ENCODE measurements around the gene ADAM10. TPM values are rescaled to one million over a fixed set of nuclear protein-coding genes. Genes with fewer than 3 reads are reported as not detected.

The ADAM10 gene
- polyA plus RNA-seq, 1 of the 3 experiments (the other 2 are of a cell fraction), result 83.5 TPM

DNA sequence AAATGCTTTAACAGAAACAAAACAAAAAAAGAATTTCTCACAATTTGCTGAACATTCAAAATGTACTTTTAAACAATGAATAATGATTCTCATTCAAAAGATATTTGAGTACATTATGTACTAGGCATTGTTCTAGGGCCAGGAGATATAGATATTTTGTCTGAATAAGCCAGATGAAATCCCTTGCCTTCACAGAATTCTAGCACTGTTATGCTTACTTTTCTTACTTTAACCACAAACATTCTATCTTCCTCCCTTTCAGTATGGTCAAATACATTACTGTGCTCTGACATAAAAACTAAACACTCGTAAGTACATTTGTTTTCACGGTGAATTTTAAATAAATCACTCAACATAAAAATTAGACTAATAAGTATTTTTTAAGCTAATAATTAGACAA is 116.7 kb downstream of the ADAM10 start:
- ChIA-PET CTCF (no interaction called here), POLR2A (no interaction called here)
- Histone ChIP-seq H3K9me2 (no peaks in the 10 kb centered on the region), H3K4me2 (no peak overlapping the region), H3K36me3 (replicated peaks in 1 of 2; ENCODE audit: control insufficient read depth in 1 of 2, insufficient read depth in 2 of 2, low read length in 1 of 2) (peaks cover 30% of the 10 kb centered on the region in 2 experiments), H3K9ac (no peak overlapping the region), H3F3A (replicated peaks; ENCODE audit: insufficient read depth) (peaks cover 7% of the 10 kb centered on the region), H3K9me3 (no peaks in the 10 kb centered on the region), H2AFZ (ENCODE audit: low read depth) (no peak overlapping the region), H3K79me2 (ENCODE audit: insufficient read depth) (0 out of 2 replicates have a peak, but pooled peaks cover 3% of the 10 kb centered on the region), H3K27ac (ENCODE audit: low read depth in 2 of 2, low read length in 1 of 2) (no peak overlapping the region), H4K20me1 (ENCODE audit: insufficient read depth) (no peaks in the 10 kb centered on the region), H3K27me3 (ENCODE audit: insufficient read depth) (no peaks in the 10 kb centered on the region), H3K4me3 (ENCODE audit: low read depth in 2 of 2, low read length in 1 of 2) (no peak overlapping the region), H3K4me1 (ENCODE audit: control insufficient read depth in 1 of 2, insufficient read depth in 2 of 2, low read depth in 1 of 2, low read length in 1 of 2) (peaks cover 2 to 4% of the 10 kb centered on the region in 2 experiments; a peak in 2 of 4 replicates)
- TF ChIP-seq EP300 (IDR thresholded peaks at IDR 0.05; ENCODE audit: borderline replicate concordance in 1 of 2, low read depth in 1 of 2, low read length in 1 of 2), result no peak
- TF ChIP-seq RAD21 (IDR thresholded peaks at IDR 0.05; ENCODE audit: low read length), result no peak
- TF ChIP-seq RCOR1 (IDR thresholded peaks at IDR 0.05; ENCODE audit: low read length), result no peak
- TF ChIP-seq FOXM1 (IDR thresholded peaks at IDR 0.05; ENCODE audit: low read depth), result no peak
- no peak for TF ChIP-seq CHD2 (IDR thresholded peaks at IDR 0.05; ENCODE audit: low read length, partially characterized antibody)
- TF ChIP-seq, protein P1, sequence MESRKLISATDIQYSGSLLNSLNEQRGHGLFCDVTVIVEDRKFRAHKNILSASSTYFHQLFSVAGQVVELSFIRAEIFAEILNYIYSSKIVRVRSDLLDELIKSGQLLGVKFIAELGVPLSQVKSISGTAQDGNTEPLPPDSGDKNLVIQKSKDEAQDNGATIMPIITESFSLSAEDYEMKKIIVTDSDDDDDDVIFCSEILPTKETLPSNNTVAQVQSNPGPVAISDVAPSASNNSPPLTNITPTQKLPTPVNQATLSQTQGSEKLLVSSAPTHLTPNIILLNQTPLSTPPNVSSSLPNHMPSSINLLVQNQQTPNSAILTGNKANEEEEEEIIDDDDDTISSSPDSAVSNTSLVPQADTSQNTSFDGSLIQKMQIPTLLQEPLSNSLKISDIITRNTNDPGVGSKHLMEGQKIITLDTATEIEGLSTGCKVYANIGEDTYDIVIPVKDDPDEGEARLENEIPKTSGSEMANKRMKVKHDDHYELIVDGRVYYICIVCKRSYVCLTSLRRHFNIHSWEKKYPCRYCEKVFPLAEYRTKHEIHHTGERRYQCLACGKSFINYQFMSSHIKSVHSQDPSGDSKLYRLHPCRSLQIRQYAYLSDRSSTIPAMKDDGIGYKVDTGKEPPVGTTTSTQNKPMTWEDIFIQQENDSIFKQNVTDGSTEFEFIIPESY (IDR thresholded peaks at IDR 0.05; ENCODE audit: borderline replicate concordance, low read depth), result no peak
- TF ChIP-seq RXRA (IDR thresholded peaks at IDR 0.05; ENCODE audit: borderline replicate concordance, low read depth), result no peak
- TF ChIP-seq JUND (IDR thresholded peaks at IDR 0.05), result no peak
- no peak for TF ChIP-seq FOXJ3 (CRISPR knock-in tag; IDR thresholded peaks at IDR 0.05)
- no peak for TF ChIP-seq EZH2phosphoT487 (IDR thresholded peaks at IDR 0.05; ENCODE audit: borderline replicate concordance, low read depth)
- TF ChIP-seq GATA2 (CRISPR knock-in tag; IDR thresholded peaks at IDR 0.05), result no peak
- no peak for DNase-seq
- WGBS (ENCODE audit: low lambda C conversion rate), result 93% methylated on average over 2 of the region's 2 CpGs

DNA sequence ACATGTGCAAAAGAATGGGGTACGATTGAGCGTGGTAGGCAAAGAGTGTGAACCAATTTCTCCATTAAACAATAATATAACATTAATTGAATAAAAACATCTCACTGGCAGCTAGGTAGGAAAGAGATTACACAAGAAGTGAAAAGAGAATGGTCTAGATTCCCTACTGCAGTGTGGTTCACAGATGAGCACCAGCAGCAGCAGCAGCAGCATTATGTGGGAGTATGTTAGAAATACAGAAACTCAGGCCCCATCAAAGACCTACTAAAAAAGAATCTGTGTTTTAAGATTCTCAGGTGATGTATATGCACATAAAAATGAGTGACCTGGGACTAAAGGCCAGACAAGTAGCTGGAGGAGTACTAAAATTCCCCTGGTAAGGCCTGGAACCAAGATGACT is 118.2 kb downstream of the ADAM10 start:
- ChIA-PET CTCF (no interaction called here), POLR2A (no interaction called here)
- DNase-seq, result no peak
- 96% methylated on average over 2 of the region's 2 CpGs for WGBS (ENCODE audit: low lambda C conversion rate)
- H3K4me1 ChIP-seq (ENCODE audit: control insufficient read depth in 1 of 2, insufficient read depth in 2 of 2, low read depth in 1 of 2, low read length in 1 of 2), result peaks cover 2 to 7% of the 10 kb centered on the region in 2 experiments; a peak in 2 of 4 replicates
- no peaks in the 10 kb centered on the region for H3K79me2 ChIP-seq (ENCODE audit: insufficient read depth)
- H3K36me3 ChIP-seq (replicated peaks in 1 of 2; ENCODE audit: control insufficient read depth in 1 of 2, insufficient read depth in 2 of 2, low read length in 1 of 2), result peaks cover 29 to 33% of the 10 kb centered on the region in 2 experiments
- H3K9me2 ChIP-seq, result no peaks in the 10 kb centered on the region
- H3K9me3 ChIP-seq, result no peaks in the 10 kb centered on the region
- no peak overlapping the region for H3K27ac ChIP-seq (ENCODE audit: low read depth in 2 of 2, low read length in 1 of 2)
- no peaks in the 10 kb centered on the region for H3K27me3 ChIP-seq (ENCODE audit: insufficient read depth)
- no peak overlapping the region for H3K9ac ChIP-seq
- TF ChIP-seq, protein P2, sequence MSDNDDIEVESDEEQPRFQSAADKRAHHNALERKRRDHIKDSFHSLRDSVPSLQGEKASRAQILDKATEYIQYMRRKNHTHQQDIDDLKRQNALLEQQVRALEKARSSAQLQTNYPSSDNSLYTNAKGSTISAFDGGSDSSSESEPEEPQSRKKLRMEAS (IDR thresholded peaks at IDR 0.05; ENCODE audit: low read depth), result no peak
- TF ChIP-seq, protein P3, sequence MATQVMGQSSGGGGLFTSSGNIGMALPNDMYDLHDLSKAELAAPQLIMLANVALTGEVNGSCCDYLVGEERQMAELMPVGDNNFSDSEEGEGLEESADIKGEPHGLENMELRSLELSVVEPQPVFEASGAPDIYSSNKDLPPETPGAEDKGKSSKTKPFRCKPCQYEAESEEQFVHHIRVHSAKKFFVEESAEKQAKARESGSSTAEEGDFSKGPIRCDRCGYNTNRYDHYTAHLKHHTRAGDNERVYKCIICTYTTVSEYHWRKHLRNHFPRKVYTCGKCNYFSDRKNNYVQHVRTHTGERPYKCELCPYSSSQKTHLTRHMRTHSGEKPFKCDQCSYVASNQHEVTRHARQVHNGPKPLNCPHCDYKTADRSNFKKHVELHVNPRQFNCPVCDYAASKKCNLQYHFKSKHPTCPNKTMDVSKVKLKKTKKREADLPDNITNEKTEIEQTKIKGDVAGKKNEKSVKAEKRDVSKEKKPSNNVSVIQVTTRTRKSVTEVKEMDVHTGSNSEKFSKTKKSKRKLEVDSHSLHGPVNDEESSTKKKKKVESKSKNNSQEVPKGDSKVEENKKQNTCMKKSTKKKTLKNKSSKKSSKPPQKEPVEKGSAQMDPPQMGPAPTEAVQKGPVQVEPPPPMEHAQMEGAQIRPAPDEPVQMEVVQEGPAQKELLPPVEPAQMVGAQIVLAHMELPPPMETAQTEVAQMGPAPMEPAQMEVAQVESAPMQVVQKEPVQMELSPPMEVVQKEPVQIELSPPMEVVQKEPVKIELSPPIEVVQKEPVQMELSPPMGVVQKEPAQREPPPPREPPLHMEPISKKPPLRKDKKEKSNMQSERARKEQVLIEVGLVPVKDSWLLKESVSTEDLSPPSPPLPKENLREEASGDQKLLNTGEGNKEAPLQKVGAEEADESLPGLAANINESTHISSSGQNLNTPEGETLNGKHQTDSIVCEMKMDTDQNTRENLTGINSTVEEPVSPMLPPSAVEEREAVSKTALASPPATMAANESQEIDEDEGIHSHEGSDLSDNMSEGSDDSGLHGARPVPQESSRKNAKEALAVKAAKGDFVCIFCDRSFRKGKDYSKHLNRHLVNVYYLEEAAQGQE (IDR thresholded peaks at IDR 0.05; ENCODE audit: low read depth, low read length), result no peak
- no peak for TF ChIP-seq FOXJ3 (CRISPR knock-in tag; IDR thresholded peaks at IDR 0.05)
- H2AFZ ChIP-seq (ENCODE audit: low read depth), result no peak overlapping the region
- H4K20me1 ChIP-seq (ENCODE audit: insufficient read depth), result no peaks in the 10 kb centered on the region
- H3F3A ChIP-seq (replicated peaks; ENCODE audit: insufficient read depth), result peaks cover 7% of the 10 kb centered on the region
- no peak overlapping the region for H3K4me3 ChIP-seq (ENCODE audit: low read depth in 2 of 2, low read length in 1 of 2)
- no peak overlapping the region for H3K4me2 ChIP-seq

Measured in SK-N-SH (cell line).